ENCODE data around the gene SYF2.
A peak's percentile ranks its signal among the peaks of the same experiment; 100 is the strongest.
"Not testable (repeated sequence)": the region's sequence is repeated elsewhere in the genome, so short reads cannot be mapped to it uniquely, and the experiment has no call there.

The SYF2 gene

GRCh38 chr1:25232027-25232865, at the start of gene SYF2:
SYF2 (minus strand) TSS chr1:25232502; CDS start chr1:25232467, 35 bp downstream.
- peak; percentile 89 for DNase-seq (ENCODE audit: low read depth, low spot score)

GRCh38 chr1:25279693-25280111, 47.4 kb upstream of the SYF2 start:
- not testable (repeated sequence) for DNase-seq (ENCODE audit: low read depth, low spot score)

DNA sequence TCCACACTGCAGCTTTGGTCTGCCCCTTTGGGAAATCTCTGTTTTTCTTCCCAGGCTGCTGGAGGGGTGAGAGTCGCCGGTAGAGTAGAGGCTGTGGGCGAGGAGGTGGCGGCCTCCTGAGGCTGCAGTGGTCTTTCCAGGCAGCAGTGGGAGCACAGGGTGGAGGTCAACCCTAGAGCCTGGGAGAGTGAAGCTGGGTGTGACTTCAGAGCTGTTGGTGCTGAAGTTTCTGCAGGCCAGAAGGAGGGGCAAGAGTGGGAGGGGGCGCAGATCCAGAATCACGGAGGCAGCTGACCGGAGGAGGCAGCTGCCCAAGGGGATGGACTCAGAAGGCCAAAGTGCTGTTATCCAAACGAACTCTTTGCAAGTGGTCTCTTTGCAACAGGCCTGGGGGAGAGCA, 46.5 kb upstream of the SYF2 start:
- not testable (repeated sequence) for DNase-seq (ENCODE audit: low read depth, low spot score)

- DNase-seq (ENCODE audit: low read depth, low spot score), result not testable (repeated sequence)
Observed at GRCh38 chr1:25278358-25278757, 46.1 kb upstream of the SYF2 start.

DNA sequence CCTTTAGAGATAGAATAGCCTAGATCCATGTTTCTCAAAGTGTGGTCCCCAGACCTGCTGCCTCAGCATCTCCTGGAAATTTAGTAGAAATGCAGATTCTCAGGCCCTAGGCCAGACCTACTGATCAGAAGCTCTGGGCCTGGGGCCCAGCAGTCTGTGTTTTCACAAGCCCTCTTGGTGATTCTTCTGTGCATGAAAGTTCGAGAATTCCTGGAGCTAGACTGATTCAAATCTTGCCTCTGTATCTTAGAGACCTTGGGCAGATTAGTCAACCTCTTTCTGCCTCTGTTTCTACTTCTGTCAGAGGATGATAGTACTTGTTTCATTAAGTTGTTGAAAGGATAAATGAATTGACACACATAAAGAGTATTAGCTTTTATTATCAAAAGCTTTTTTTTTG, 45.0 kb upstream of the SYF2 start:
- DNase-seq (ENCODE audit: low read depth, low spot score), result not testable (repeated sequence)

DNA sequence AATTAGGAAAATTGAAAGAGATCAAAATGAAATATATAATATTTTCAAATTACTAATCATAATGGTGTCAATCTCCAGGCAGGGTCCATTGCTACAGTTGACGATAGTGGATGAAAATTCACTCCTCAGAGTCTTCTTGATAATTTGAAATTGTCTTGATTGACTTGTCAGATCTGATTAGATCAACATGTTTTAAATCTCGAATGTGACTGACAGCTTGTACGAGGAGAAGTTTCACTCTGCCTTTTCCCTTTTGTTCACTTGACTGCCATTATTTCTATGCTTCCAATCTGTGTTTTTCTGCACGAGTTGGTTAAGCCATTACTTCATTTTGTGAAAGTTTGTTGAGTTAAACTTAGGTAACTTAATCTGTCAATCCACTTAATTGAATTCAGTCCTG, 43.3 kb upstream of the SYF2 start:
- DNase-seq (ENCODE audit: low read depth, low spot score), result not testable (repeated sequence)

DNA sequence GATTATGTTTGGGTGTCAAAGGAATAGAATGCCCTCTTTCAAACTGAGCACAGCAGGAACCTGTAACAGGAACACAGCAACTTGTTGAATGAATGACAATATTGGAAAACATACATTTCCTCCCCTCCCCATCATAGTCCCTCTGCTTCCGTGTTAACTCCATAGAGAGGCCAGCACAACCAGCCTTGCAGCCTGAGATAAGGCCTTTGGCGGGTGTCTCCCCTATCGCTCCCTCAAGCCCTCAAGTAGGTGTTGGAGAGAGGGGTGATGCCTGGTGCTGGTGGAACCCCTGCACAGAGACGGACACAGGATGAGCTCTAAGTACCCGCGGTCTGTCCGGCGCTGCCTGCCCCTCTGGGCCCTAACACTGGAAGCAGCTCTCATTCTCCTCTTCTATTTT, 39.9 kb upstream of the SYF2 start, which contains the start of gene RHD:
Gene RHD (plus strand): TSS at position 272 of the 400 bp plus-strand sequence. CDS start 39 bp downstream, at position 311.
- not testable (repeated sequence) for DNase-seq (ENCODE audit: low read depth, low spot score)

- not testable (repeated sequence) for DNase-seq (ENCODE audit: low read depth, low spot score)
Observed at GRCh38 chr1:25268143-25268760, 36.0 kb upstream of the SYF2 start.

- DNase-seq (ENCODE audit: low read depth, low spot score), result peak; percentile 39
Observed at GRCh38 chr1:25267288-25268142, 35.2 kb upstream of the SYF2 start.

DNA sequence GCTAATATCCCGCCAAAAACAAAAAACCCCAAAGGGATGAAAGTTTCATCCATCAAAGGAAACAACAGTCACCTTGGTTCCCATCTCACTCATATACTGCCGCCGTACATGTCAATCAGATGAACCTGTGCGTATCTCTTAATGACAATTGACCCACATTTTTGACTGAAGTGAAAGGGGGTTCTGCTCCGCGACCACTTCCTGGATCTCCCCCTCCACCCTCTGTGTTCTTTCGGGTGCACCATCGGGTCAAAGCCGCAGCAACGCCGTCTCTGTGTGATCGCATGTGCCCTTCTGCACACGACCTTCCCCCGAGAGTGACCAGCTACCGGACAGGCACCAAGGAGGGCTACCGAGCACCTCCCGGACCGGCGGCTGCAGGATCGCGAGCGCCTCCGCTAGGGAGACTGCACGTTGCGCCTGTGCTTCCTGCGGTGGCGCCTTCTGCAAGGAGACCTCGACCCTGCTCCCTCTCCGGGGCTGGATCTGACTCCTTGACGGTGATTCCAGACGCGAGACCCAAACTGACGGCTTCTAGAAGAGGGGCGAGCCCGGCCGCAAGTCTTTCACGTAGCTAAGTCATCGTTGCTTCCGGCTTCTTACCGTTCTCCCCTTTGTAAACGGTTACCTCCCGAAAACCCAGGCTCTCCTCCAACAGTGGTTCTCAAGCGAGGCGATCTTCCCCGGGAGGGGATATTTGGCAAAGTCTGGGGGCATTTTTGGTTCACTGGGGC, 34.4 kb upstream of the SYF2 start:
- not testable (repeated sequence) for DNase-seq (ENCODE audit: low read depth, low spot score)

- not testable (repeated sequence) for DNase-seq (ENCODE audit: low read depth, low spot score)
Observed at GRCh38 chr1:25260336-25260735, 28.0 kb upstream of the SYF2 start.

GRCh38 chr1:25259813-25260212, 27.5 kb upstream of the SYF2 start:
- DNase-seq (ENCODE audit: low read depth, low spot score), result not testable (repeated sequence)

DNA sequence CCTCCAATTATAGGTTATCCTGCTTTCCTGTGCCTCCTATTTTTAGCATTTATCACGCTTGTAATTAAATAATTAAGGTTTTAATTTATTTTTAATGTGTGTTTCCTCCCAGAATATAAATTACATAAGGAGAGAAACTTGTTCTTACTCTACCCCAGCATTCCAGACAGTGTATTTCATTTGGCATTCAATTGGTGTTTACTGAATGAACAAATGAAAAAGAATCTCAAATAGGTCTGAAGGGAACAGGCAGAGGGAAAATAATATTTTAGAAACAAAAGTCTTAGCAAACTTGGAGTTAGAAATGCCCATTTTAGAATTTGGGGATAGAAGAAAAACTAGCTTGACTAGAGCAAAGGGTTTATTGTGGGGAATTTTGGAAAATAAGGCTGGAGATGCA, 24.9 kb upstream of the SYF2 start:
- DNase-seq (ENCODE audit: low read depth, low spot score), result no peak

- DNase-seq (ENCODE audit: low read depth, low spot score), result no peak
Observed at GRCh38 chr1:25256578-25256965, 24.3 kb upstream of the SYF2 start.

- DNase-seq (ENCODE audit: low read depth, low spot score), result no peak
Observed at GRCh38 chr1:25255706-25256577, 23.6 kb upstream of the SYF2 start.

- no peak for DNase-seq (ENCODE audit: low read depth, low spot score)
Observed at GRCh38 chr1:25253911-25254310, 21.6 kb upstream of the SYF2 start.

- no peak for DNase-seq (ENCODE audit: low read depth, low spot score)
Observed at GRCh38 chr1:25247829-25248754, 15.8 kb upstream of the SYF2 start.

GRCh38 chr1:25247024-25247828, 14.9 kb upstream of the SYF2 start, which contains the start of gene RSRP1:
RSRP1 (minus strand) TSS chr1:25247454; CDS start chr1:25246963, 491 bp downstream.
- peak; percentile 99 for DNase-seq (ENCODE audit: low read depth, low spot score)
